Trophoblast cell (in vitro differentiated cells and primary cell): ENCODE measurements around the gene OTUD3.
A peak's percentile ranks its signal among the peaks of the same experiment; 100 is the strongest.

Experiments
- DNase-seq, 2 donors: peaks; one replicate each; pipeline ENCODE4 v3.0.0-alpha.2; 2016
- H2AFZ ChIP-seq: 2 replicates; pipeline ENCODE4 v1.6.1; 2013; ENCODE audit warnings: low read length, moderate library complexity, mild to moderate bottlenecking; ENCODE audit not compliant: insufficient read depth, poor library complexity
- H2AK5ac ChIP-seq: 2 replicates; pipeline ENCODE4 v1.6.1; 2013; ENCODE audit warnings: mild to moderate bottlenecking, low read length
- H2BK120ac ChIP-seq: 2 replicates; pipeline ENCODE4 v1.6.1; 2013; ENCODE audit warnings: low read length, mild to moderate bottlenecking, moderate library complexity; ENCODE audit not compliant: insufficient read depth, poor library complexity
- H2BK12ac ChIP-seq: 2 replicates; pipeline ENCODE4 v1.6.1; 2013; ENCODE audit warnings: mild to moderate bottlenecking, low read length, moderate library complexity
- H2BK5ac ChIP-seq: 2 replicates; pipeline ENCODE4 v1.6.1; 2013; ENCODE audit warnings: low read length, low read depth, moderate library complexity, mild to moderate bottlenecking; ENCODE audit not compliant: poor library complexity
- H3K14ac ChIP-seq: 2 replicates; pipeline ENCODE4 v1.6.1; 2013; ENCODE audit warnings: mild to moderate bottlenecking, low read length
- H3K18ac ChIP-seq: 2 replicates; pipeline ENCODE4 v1.6.1; 2013; ENCODE audit warnings: mild to moderate bottlenecking, low read length
- H3K23ac ChIP-seq: 2 replicates; pipeline ENCODE4 v1.6.1; 2013; ENCODE audit warnings: low read length
- H3K27ac ChIP-seq: 2 replicates; pipeline ENCODE4 v1.5.1; 2013; ENCODE audit warnings: low read depth, mild to moderate bottlenecking, inconsistent platforms, low read length, moderate library complexity
- H3K27me3 ChIP-seq: 2 replicates; pipeline ENCODE4 v1.6.1; 2013; ENCODE audit warnings: inconsistent platforms, mild to moderate bottlenecking, low read length, moderate library complexity; ENCODE audit not compliant: insufficient read depth
- H3K36me3 ChIP-seq, 2 experiments: 1 replicate in 1 of 2; 2 replicates in 1 of 2; pipeline ENCODE4 v1.6.1; 2013; ENCODE audit warnings: low read length in 2 of 2, mild to moderate bottlenecking in 2 of 2, moderate library complexity in 1 of 2; ENCODE audit not compliant: insufficient read depth in 2 of 2, control insufficient read depth in 1 of 2
- H3K4ac ChIP-seq: 2 replicates; pipeline ENCODE4 v1.6.1; 2013; ENCODE audit warnings: low read depth, mild to moderate bottlenecking, low read length, moderate library complexity
- H3K4me1 ChIP-seq, 2 experiments: 1 replicate in 1 of 2; 2 replicates in 1 of 2; pipeline ENCODE4 v1.6.1; 2013; ENCODE audit warnings: low read length in 2 of 2, mild to moderate bottlenecking in 2 of 2, moderate library complexity in 1 of 2; ENCODE audit not compliant: insufficient read depth in 2 of 2, control insufficient read depth in 1 of 2
- H3K4me2 ChIP-seq: 2 replicates; pipeline ENCODE4 v1.6.1; 2013; ENCODE audit warnings: inconsistent platforms, mild to moderate bottlenecking, low read length, moderate library complexity
- H3K4me3 ChIP-seq: 2 replicates; pipeline ENCODE4 v1.5.1; 2013; ENCODE audit warnings: mild to moderate bottlenecking, low read depth, low read length, inconsistent platforms
- H3K79me1 ChIP-seq: one replicate; pipeline ENCODE4 v1.6.1; 2013; ENCODE audit warnings: low read length
- H3K79me2 ChIP-seq: 2 replicates; pipeline ENCODE4 v1.6.1; 2013; ENCODE audit warnings: low read length, mild to moderate bottlenecking; ENCODE audit not compliant: control insufficient read depth, insufficient read depth, poor library complexity
- H3K9ac ChIP-seq: 2 replicates; pipeline ENCODE4 v1.6.1; 2013; ENCODE audit warnings: mild to moderate bottlenecking, low read length
- H3K9me3 ChIP-seq: 2 replicates; pipeline ENCODE4 v1.6.1; 2013; ENCODE audit warnings: low read depth, mild to moderate bottlenecking, control low read depth, inconsistent platforms, low read length; ENCODE audit not compliant: insufficient read depth
- H4K12ac ChIP-seq: 2 replicates; pipeline ENCODE4 v1.6.1; 2013; ENCODE audit warnings: low read depth, mild to moderate bottlenecking, low read length, moderate library complexity
- H4K8ac ChIP-seq: 2 replicates; pipeline ENCODE4 v1.6.1; 2013; ENCODE audit warnings: low read depth, mild to moderate bottlenecking, low read length, moderate library complexity
- H4K91ac ChIP-seq: one replicate; pipeline ENCODE4 v1.6.1; 2013; ENCODE audit warnings: low read depth, mild to moderate bottlenecking, low read length, moderate library complexity
- WGBS: extraction: QIAGEN DNeasy Blood & Tissue Kit; methylation state at CpG from one replicate; pipeline ENCODE4 v1.1.7; 2013; ENCODE audit warnings: missing lambda C conversion rate; ENCODE audit not compliant: insufficient read length, insufficient coverage; ENCODE audit errors: extremely low coverage; 5-methylcytosine and 5-hydroxymethylcytosine counted together

The OTUD3 gene

DNA sequence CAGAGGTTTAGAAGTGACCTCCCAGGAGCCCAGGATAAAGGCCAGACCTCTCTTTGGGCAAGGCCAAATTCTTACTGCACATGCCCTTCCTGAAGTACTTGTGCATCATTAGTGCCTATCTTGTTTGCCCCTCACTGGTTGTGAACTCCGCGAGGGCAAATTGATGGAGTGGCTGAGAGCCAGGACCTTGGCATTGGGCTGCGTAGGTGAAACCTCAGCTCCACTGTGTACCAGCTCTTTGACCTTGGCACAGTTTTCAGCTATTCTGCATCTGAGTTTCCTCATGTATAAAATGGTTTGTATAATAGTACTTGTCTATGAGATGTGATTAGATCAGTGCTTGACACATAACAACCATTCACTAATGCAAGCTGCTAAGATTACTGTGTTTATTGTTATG is 11.5 kb downstream of the OTUD3 start:
- H3K14ac ChIP-seq, result no peak overlapping the region
- no CpG with 5 or more reads among the region's 3 CpGs for WGBS
- H3K4me3 ChIP-seq, result no peak overlapping the region
- no peak overlapping the region for H4K8ac ChIP-seq
- H3K4ac ChIP-seq, result no peak overlapping the region
- no peak overlapping the region for H2BK12ac ChIP-seq
- no peaks in the 10 kb centered on the region for H3K27me3 ChIP-seq
- peaks cover 5% of the 10 kb centered on the region for H3K79me1 ChIP-seq
- no peak overlapping the region for H3K18ac ChIP-seq
- no peaks in the 10 kb centered on the region for H3K79me2 ChIP-seq
- H3K9me3 ChIP-seq, result no peaks in the 10 kb centered on the region
- H4K12ac ChIP-seq, result no peak overlapping the region
- H3K27ac ChIP-seq, result no peak overlapping the region
- no peak overlapping the region for H3K9ac ChIP-seq
- no peak overlapping the region for H2BK5ac ChIP-seq
- peaks cover 9 to 20% of the 10 kb centered on the region in 2 experiments for H3K36me3 ChIP-seq
- DNase-seq, result no peak
- H3K23ac ChIP-seq, result no peak overlapping the region
- H2AK5ac ChIP-seq, result no peak overlapping the region
- no peak overlapping the region for H4K91ac ChIP-seq
- no peak overlapping the region for H2AFZ ChIP-seq
- H3K4me1 ChIP-seq, result peaks cover 10 to 15% of the 10 kb centered on the region in 2 experiments
- H2BK120ac ChIP-seq, result no peak overlapping the region
- no peak overlapping the region for H3K4me2 ChIP-seq

GRCh38 chr1:19894218-19894617 is 12.0 kb downstream of the OTUD3 start:
- H3K9ac ChIP-seq, result no peak overlapping the region

GRCh38 chr1:19901653-19902052 is 19.5 kb downstream of the OTUD3 start:
- H2BK5ac ChIP-seq, result no peak overlapping the region
- no peak overlapping the region for H4K8ac ChIP-seq
- no peak overlapping the region for H3K23ac ChIP-seq
- no peak overlapping the region for H2AFZ ChIP-seq
- H3K18ac ChIP-seq, result no peak overlapping the region
- no peak overlapping the region for H4K12ac ChIP-seq
- no peak overlapping the region for H3K4ac ChIP-seq
- no peak overlapping the region for H2BK120ac ChIP-seq
- no peaks in the 10 kb centered on the region for H3K79me2 ChIP-seq
- H3K4me2 ChIP-seq, result no peak overlapping the region
- H3K9me3 ChIP-seq, result no peaks in the 10 kb centered on the region
- no peak overlapping the region for H3K14ac ChIP-seq
- H3K4me3 ChIP-seq, result no peak overlapping the region
- no peaks in the 10 kb centered on the region for H3K4me1 ChIP-seq
- no peak overlapping the region for H4K91ac ChIP-seq
- H2BK12ac ChIP-seq, result no peak overlapping the region
- H3K27ac ChIP-seq, result no peak overlapping the region
- DNase-seq, result no peak
- no peak overlapping the region for H3K9ac ChIP-seq
- no peak overlapping the region for H2AK5ac ChIP-seq
- peaks cover 18 to 24% of the 10 kb centered on the region in 2 experiments for H3K36me3 ChIP-seq
- no peaks in the 10 kb centered on the region for H3K79me1 ChIP-seq
- WGBS, result no CpG with 5 or more reads among the region's 1 CpG
- no peaks in the 10 kb centered on the region for H3K27me3 ChIP-seq

More at GRCh38 chr1:19894218-19894617, 12.0 kb downstream of the OTUD3 start:
- H3K9me3 ChIP-seq, result no peaks in the 10 kb centered on the region
- no peak overlapping the region for H3K18ac ChIP-seq
- H3K27me3 ChIP-seq, result no peaks in the 10 kb centered on the region
- H3K4ac ChIP-seq, result no peak overlapping the region
- H3K4me2 ChIP-seq, result no peak overlapping the region
- H4K91ac ChIP-seq, result no peak overlapping the region
- H4K12ac ChIP-seq, result no peak overlapping the region
- no peak overlapping the region for H4K8ac ChIP-seq
- WGBS, result no CpG with 5 or more reads among the region's 5 CpGs
- no peak overlapping the region for H2BK5ac ChIP-seq
- no peak overlapping the region for H3K4me3 ChIP-seq
- peaks cover 10 to 15% of the 10 kb centered on the region in 2 experiments for H3K4me1 ChIP-seq
- peaks cover 12 to 23% of the 10 kb centered on the region in 2 experiments for H3K36me3 ChIP-seq
- no peak overlapping the region for H2BK120ac ChIP-seq
- H2BK12ac ChIP-seq, result no peak overlapping the region
- no peak overlapping the region for H3K14ac ChIP-seq
- H2AK5ac ChIP-seq, result no peak overlapping the region
- no peak for DNase-seq
- peaks cover 5% of the 10 kb centered on the region for H3K79me1 ChIP-seq
- H3K79me2 ChIP-seq, result no peaks in the 10 kb centered on the region
- H2AFZ ChIP-seq, result no peak overlapping the region
- H3K23ac ChIP-seq, result no peak overlapping the region
- H3K27ac ChIP-seq, result no peak overlapping the region

DNA sequence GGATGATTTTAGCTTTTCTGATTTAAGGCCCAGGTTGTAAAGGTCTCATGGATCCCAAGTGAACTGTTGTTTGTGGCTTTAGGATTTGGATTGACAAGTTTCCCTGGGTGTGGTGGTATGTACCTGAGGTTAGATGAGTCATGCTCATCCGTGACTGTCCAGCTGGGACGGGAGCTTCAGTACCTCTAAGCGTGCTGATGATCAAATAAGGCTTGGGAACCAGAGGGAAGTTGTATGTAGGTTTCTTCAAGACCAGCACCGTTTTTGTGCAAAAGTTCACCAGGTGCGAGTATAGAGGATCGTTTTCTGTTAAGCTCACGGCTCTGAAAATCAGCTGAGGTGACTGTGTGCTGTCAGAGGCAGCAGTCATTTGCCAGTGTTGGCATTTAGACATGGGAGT is 21.4 kb downstream of the OTUD3 start:
- peak; percentile 92 for DNase-seq
- Histone ChIP-seq H3K9me3 (no peaks in the 10 kb centered on the region), H3K27me3 (no peaks in the 10 kb centered on the region)

More for the DNA sequence above, 21.4 kb downstream of the OTUD3 start:
- peaks cover 15 to 25% of the 10 kb centered on the region in 2 experiments for H3K36me3 ChIP-seq
- no peak overlapping the region for H2BK120ac ChIP-seq
- H3K79me1 ChIP-seq, result no peaks in the 10 kb centered on the region
- peak overlapping the region; percentile 8 for H3K4me2 ChIP-seq
- no peak overlapping the region for H3K4me3 ChIP-seq
- H2AFZ ChIP-seq, result no peak overlapping the region
- H4K12ac ChIP-seq, result no peak overlapping the region
- no peaks in the 10 kb centered on the region for H3K79me2 ChIP-seq
- no peak overlapping the region for H2BK12ac ChIP-seq
- no CpG with 5 or more reads among the region's 7 CpGs for WGBS
- no peak overlapping the region for H3K14ac ChIP-seq
- H3K4me1 ChIP-seq, result no peaks in the 10 kb centered on the region
- no peak overlapping the region for H4K8ac ChIP-seq
- H2BK5ac ChIP-seq, result no peak overlapping the region
- no peak overlapping the region for H3K4ac ChIP-seq
- H2AK5ac ChIP-seq, result no peak overlapping the region
- no peak overlapping the region for H3K18ac ChIP-seq
- H4K91ac ChIP-seq, result no peak overlapping the region
- H3K9ac ChIP-seq, result no peak overlapping the region
- no peak overlapping the region for H3K23ac ChIP-seq
- H3K27ac ChIP-seq, result no peak overlapping the region
